ENCODE measurements around the gene HOXD8. TPM values are rescaled to one million over a fixed set of nuclear protein-coding genes. Genes with fewer than 3 reads are reported as not detected.

HOXD8 gene
- polyA plus RNA-seq: 1 to 10 TPM in 3 of 4 donors, under 1 TPM in 1; 0.89 to 7.3 (median 3.6) TPM
- long read RNA-seq, donor 1: 0 reads
- long read RNA-seq, donor 2: 0 reads
- long read RNA-seq, donor 3, partial matches to known transcripts: 0 of 1 reads
- long read RNA-seq, donor 3, other reads (novel, unspliced or antisense): 0 of 1 reads
- long read RNA-seq, donor 4, partial matches to known transcripts: 0 of 1 reads
- long read RNA-seq, donor 4, other reads (novel, unspliced or antisense): 0 of 1 reads
- long read RNA-seq, donor 5, partial matches to known transcripts: 0 of 3 reads
- long read RNA-seq, donor 5, other reads (novel, unspliced or antisense): 0 of 3 reads
- long read RNA-seq, donor 6: 0 reads
- long read RNA-seq, donor 7: 0 reads
- long read RNA-seq, donor 8, partial matches to known transcripts: 0 of 1 reads
- long read RNA-seq, donor 8, other reads (novel, unspliced or antisense): 0 of 1 reads
- long read RNA-seq, donor 9: 0 reads
- long read RNA-seq, donor 10, transcript HOXD8-202 (3 exons, 1,608 nt): major isoform, 5 of 11 reads
- long read RNA-seq, donor 10, partial matches to known transcripts: 0 of 11 reads
- long read RNA-seq, donor 10, other reads (novel, unspliced or antisense): 0 of 11 reads

GRCh38 chr2:176128982-176129796 lies at the start of gene HOXD8:
HOXD8 (plus strand) TSS chr2:176129705; CDS start chr2:176130367, 662 bp downstream.
- Histone ChIP-seq H3K36me3 (ENCODE audit: control insufficient read depth in 3 of 3, insufficient read depth in 2 of 3, low read depth in 1 of 3, low read length in 3 of 3) (no peaks in the 10 kb centered on the region), H3K27me3 (ENCODE audit: control insufficient read depth in 3 of 3, insufficient read depth in 3 of 3, low read length in 3 of 3) (peaks cover 7 to 91% (median 37%) of the 10 kb centered on the region in 3 donors), H3K4me3 (ENCODE audit: low read depth in 1 of 3, low read length in 3 of 3) (peak within 1 kb of the TSS; percentile 41 to 45 (median 44)), H3K4me1 (ENCODE audit: control insufficient read depth in 3 of 3, insufficient read depth in 2 of 3, low read depth in 1 of 3, low read length in 2 of 3) (peaks cover 0 to 2% (median 2%) of the 10 kb centered on the region in 3 donors), H3K9me3 (ENCODE audit: control insufficient read depth in 2 of 2, insufficient read depth in 1 of 2, low read depth in 1 of 2, low read length in 1 of 2) (no peaks in the 10 kb centered on the region), H3K27ac (ENCODE audit: low read depth in 1 of 3, low read length in 2 of 3) (peak within 1 kb of the TSS in 2 of 3 donors; percentile 75 to 77)
- WGBS, 3 donors: 3 to 5% (median 4%) methylated on average over 59 to 64 of the region's 64 CpGs
- DNase-seq (peak in 1 of 2 donors; percentile 76), FAIRE-seq (no peak)

GRCh38 chr2:176079831-176080539 lies 49.5 kb upstream of the HOXD8 start:
- no peaks in the 10 kb centered on the region for H3K36me3 ChIP-seq (ENCODE audit: control insufficient read depth in 3 of 3, insufficient read depth in 2 of 3, low read depth in 1 of 3, low read length in 3 of 3)
- peak overlapping the region in 1 of 3 donors; percentile 40 for H3K4me3 ChIP-seq (ENCODE audit: low read depth in 1 of 3, low read length in 3 of 3)
- FAIRE-seq (no peak), DNase-seq (no peak)
- peaks cover 0 to 4% (median 0%) of the 10 kb centered on the region in 3 donors for H3K4me1 ChIP-seq (ENCODE audit: control insufficient read depth in 3 of 3, insufficient read depth in 2 of 3, low read depth in 1 of 3, low read length in 2 of 3)
- peaks cover 0 to 16% of the 10 kb centered on the region in 2 donors for H3K9me3 ChIP-seq (ENCODE audit: control insufficient read depth in 2 of 2, insufficient read depth in 1 of 2, low read depth in 1 of 2, low read length in 1 of 2)
- H3K27ac ChIP-seq (ENCODE audit: low read depth in 1 of 3, low read length in 2 of 3): no peak overlapping the region
- WGBS, 3 donors: 2% methylated on average over 44 to 86 of the region's 86 CpGs
- H3K27me3 ChIP-seq (ENCODE audit: control insufficient read depth in 3 of 3, insufficient read depth in 3 of 3, low read length in 3 of 3): peaks cover 21 to 88% (median 69%) of the 10 kb centered on the region in 3 donors

- Histone ChIP-seq H3K36me3 (ENCODE audit: control insufficient read depth in 3 of 3, insufficient read depth in 2 of 3, low read depth in 1 of 3, low read length in 3 of 3) (no peaks in the 10 kb centered on the region), H3K4me1 (ENCODE audit: control insufficient read depth in 3 of 3, insufficient read depth in 2 of 3, low read depth in 1 of 3, low read length in 2 of 3) (peaks cover 0 to 4% (median 0%) of the 10 kb centered on the region in 3 donors), H3K4me3 (ENCODE audit: low read depth in 1 of 3, low read length in 3 of 3) (peak overlapping the region in 1 of 3 donors; percentile 40), H3K27ac (ENCODE audit: low read depth in 1 of 3, low read length in 2 of 3) (no peak overlapping the region), H3K9me3 (ENCODE audit: control insufficient read depth in 2 of 2, insufficient read depth in 1 of 2, low read depth in 1 of 2, low read length in 1 of 2) (peaks cover 0 to 16% of the 10 kb centered on the region in 2 donors), H3K27me3 (ENCODE audit: control insufficient read depth in 3 of 3, insufficient read depth in 3 of 3, low read length in 3 of 3) (peaks cover 25 to 88% (median 70%) of the 10 kb centered on the region in 3 donors)
- FAIRE-seq (no peak), DNase-seq (peak in 1 of 2 donors; percentile 60)
- 7 to 10% (median 10%) methylated on average over 59 to 68 of the region's 68 CpGs for WGBS, 3 donors
Observed at GRCh38 chr2:176080540-176081375, 48.7 kb upstream of the HOXD8 start.

- Histone ChIP-seq H3K27me3 (ENCODE audit: control insufficient read depth in 3 of 3, insufficient read depth in 3 of 3, low read length in 3 of 3) (peaks cover 25 to 88% (median 74%) of the 10 kb centered on the region in 3 donors), H3K4me3 (ENCODE audit: low read depth in 1 of 3, low read length in 3 of 3) (no peak overlapping the region), H3K4me1 (ENCODE audit: control insufficient read depth in 3 of 3, insufficient read depth in 2 of 3, low read depth in 1 of 3, low read length in 2 of 3) (peaks cover 0 to 4% (median 4%) of the 10 kb centered on the region in 3 donors), H3K27ac (ENCODE audit: low read depth in 1 of 3, low read length in 2 of 3) (no peak overlapping the region), H3K9me3 (ENCODE audit: control insufficient read depth in 2 of 2, insufficient read depth in 1 of 2, low read depth in 1 of 2, low read length in 1 of 2) (peaks cover 0 to 18% of the 10 kb centered on the region in 2 donors), H3K36me3 (ENCODE audit: control insufficient read depth in 3 of 3, insufficient read depth in 2 of 3, low read depth in 1 of 3, low read length in 3 of 3) (no peaks in the 10 kb centered on the region)
- FAIRE-seq (no peak), DNase-seq (no peak)
- WGBS, 3 donors: 8 to 14% (median 10%) methylated on average over 17 of the region's 17 CpGs
Observed at GRCh38 chr2:176081376-176081836, 48.1 kb upstream of the HOXD8 start.

GRCh38 chr2:176081837-176082524 lies 47.5 kb upstream of the HOXD8 start:
- peaks cover 0 to 18% of the 10 kb centered on the region in 2 donors for H3K9me3 ChIP-seq (ENCODE audit: control insufficient read depth in 2 of 2, insufficient read depth in 1 of 2, low read depth in 1 of 2, low read length in 1 of 2)
- FAIRE-seq: no peak
- no peak overlapping the region for H3K4me3 ChIP-seq (ENCODE audit: low read depth in 1 of 3, low read length in 3 of 3)
- H3K36me3 ChIP-seq (ENCODE audit: control insufficient read depth in 3 of 3, insufficient read depth in 2 of 3, low read depth in 1 of 3, low read length in 3 of 3): no peaks in the 10 kb centered on the region
- peak in 1 of 2 donors; percentile 57 for DNase-seq
- 4 to 7% (median 6%) methylated on average over 62 of the region's 62 CpGs for WGBS, 3 donors
- H3K27ac ChIP-seq (ENCODE audit: low read depth in 1 of 3, low read length in 2 of 3): no peak overlapping the region
- peaks cover 0 to 4% (median 4%) of the 10 kb centered on the region in 3 donors for H3K4me1 ChIP-seq (ENCODE audit: control insufficient read depth in 3 of 3, insufficient read depth in 2 of 3, low read depth in 1 of 3, low read length in 2 of 3)
- H3K27me3 ChIP-seq (ENCODE audit: control insufficient read depth in 3 of 3, insufficient read depth in 3 of 3, low read length in 3 of 3): peaks cover 25 to 88% (median 75%) of the 10 kb centered on the region in 3 donors

GRCh38 chr2:176082525-176082823 lies 47.0 kb upstream of the HOXD8 start:
- H3K27ac ChIP-seq (ENCODE audit: low read depth in 1 of 3, low read length in 2 of 3): no peak overlapping the region
- H3K4me3 ChIP-seq (ENCODE audit: low read depth in 1 of 3, low read length in 3 of 3): no peak overlapping the region
- DNase-seq (no peak), FAIRE-seq (no peak)
- H3K27me3 ChIP-seq (ENCODE audit: control insufficient read depth in 3 of 3, insufficient read depth in 3 of 3, low read length in 3 of 3): peaks cover 25 to 92% (median 78%) of the 10 kb centered on the region in 3 donors
- H3K4me1 ChIP-seq (ENCODE audit: control insufficient read depth in 3 of 3, insufficient read depth in 2 of 3, low read depth in 1 of 3, low read length in 2 of 3): peaks cover 0 to 4% (median 4%) of the 10 kb centered on the region in 3 donors
- WGBS, 3 donors: 5 to 9% (median 8%) methylated on average over 10 of the region's 10 CpGs
- H3K36me3 ChIP-seq (ENCODE audit: control insufficient read depth in 3 of 3, insufficient read depth in 2 of 3, low read depth in 1 of 3, low read length in 3 of 3): no peaks in the 10 kb centered on the region
- H3K9me3 ChIP-seq (ENCODE audit: control insufficient read depth in 2 of 2, insufficient read depth in 1 of 2, low read depth in 1 of 2, low read length in 1 of 2): peaks cover 0 to 18% of the 10 kb centered on the region in 2 donors

Data from small intestine (tissue), 16 donors.